ENCODE measurements around the gene CAVIN4.

CAVIN4 gene

DNA sequence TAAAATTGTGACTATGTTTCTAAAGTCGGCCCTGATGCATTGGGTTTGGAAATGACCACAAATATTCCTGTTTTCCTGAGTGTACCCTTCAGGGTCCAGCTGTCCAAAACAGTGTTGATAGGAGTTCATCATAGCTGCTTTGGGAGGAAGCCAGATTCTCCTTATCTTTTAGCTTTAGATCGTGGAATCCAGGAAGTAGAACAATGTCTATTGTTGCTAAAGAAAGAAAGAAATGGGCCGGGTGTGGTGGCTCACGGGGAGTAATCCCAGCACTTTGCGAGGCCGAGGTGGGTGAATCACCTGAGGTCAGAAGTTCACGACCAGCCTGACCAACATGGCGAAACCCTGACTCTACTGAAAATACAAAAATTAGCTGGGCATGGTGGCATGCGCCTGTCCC, 9.5 kb downstream of the CAVIN4 start:
- in situ Hi-C loops (cut with MboI; ENCODE audit: low sequenced_read_pairs) = loop anchor here (25.0 kb wide), 1 partner anchor 1400 kb away; no protein-coding TSS in a partner anchor

DNA sequence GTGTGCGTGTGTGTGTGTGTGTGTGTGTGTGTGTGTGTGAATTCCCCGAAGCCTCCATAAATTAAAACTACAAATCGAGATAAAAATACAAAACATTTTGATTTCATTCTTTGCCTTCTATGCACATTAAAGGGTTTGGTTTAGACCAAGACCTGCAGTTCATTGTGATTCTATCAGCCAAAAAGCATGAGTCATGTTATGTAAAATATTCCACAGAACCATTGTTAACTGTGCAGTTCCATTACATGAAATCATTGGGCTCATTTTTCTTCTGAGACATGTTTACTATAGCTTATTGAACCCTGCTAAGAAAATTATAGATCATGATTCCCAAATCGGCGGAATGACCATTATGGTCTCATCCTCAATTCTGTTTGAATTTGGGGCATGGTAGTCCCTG, 11.7 kb downstream of the CAVIN4 start:
- in situ Hi-C loops (cut with MboI; ENCODE audit: low sequenced_read_pairs) = loop anchor here (25.0 kb wide), 1 partner anchor 1402 kb away; no protein-coding TSS in a partner anchor

DNA sequence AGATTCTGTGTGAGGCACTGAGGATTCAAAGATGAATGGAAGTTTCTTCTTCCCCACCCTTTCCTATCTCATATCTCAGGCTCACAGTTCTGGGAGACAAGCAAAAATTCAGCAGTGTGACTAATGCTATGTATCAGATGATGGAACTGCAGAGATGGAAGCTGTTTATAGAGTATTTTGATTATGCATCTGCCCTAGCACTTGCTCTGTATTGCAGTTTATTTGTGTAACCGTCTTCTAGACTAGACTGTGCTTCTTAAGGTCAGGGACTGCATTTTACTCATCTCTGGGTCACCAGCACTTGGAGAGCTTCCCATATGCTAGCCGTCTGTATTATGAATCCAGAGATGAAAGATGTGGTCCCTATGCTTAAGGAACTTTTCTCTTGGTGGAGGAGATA, 12.6 kb downstream of the CAVIN4 start:
- in situ Hi-C loops (cut with MboI; ENCODE audit: low sequenced_read_pairs) = loop anchor here (25.0 kb wide), 1 partner anchor 1403 kb away; no protein-coding TSS in a partner anchor

DNA sequence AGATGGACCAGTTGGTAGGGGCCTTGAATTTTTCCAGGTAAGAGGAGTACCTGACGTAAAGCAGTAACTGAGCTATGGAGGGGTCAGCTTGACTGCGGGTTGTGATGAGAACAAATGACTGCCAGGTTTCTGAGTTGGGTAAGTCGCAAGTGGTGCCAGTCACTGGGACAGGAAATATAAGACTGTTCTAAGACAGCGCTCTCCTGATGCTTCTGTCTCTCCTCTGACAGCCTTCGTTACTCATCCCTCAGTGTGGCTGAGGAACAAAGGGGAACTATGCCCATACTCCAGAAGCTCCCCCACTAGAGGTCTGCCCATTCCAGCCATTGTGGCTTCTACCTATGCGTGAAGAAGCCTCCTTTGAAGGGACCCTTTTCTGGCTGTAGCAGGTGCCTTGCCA, 13.3 kb downstream of the CAVIN4 start:
- in situ Hi-C loops (cut with MboI; ENCODE audit: low sequenced_read_pairs) = loop anchor here (25.0 kb wide), 1 partner anchor 1404 kb away; no protein-coding TSS in a partner anchor

DNA sequence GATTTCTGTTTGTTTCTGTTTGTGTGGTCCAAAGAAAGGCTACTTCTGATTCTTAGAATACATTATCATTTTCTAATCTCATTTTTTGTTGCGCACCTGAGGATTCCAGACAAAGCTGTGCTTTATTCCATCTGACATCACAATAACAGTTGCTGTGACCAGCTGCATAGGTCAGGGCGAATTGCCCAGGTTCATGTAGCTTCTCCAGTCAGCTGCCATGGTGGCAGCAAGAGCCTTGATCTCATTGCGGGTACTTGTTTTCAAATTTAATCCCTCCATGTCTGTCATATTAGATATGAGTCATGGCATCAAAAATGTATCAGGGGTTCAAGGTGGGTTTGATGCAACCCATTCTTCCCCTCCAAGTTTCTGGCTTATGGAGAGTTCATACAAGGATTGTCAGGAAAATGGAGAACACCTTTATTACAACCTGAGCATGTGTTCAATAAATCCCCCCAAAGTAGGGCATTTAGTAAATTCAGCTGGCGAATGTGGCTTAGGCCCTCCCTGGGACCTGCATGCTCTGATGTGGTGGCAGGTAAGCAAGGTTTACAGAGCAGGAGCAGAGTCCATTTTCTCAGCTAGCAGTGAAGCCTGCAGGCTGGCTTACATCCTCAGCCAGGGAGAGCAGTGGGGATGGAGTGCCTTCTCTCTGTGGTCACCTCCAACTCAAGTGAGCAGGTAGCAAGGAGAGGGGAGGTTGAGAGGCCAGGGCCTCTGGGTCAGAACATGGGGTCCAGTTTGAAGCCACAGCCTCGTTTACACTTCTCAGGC, 13.9 kb downstream of the CAVIN4 start:
- in situ Hi-C loops (cut with MboI; ENCODE audit: low sequenced_read_pairs) = loop anchor here (25.0 kb wide), 1 partner anchor 1405 kb away; no protein-coding TSS in a partner anchor

DNA sequence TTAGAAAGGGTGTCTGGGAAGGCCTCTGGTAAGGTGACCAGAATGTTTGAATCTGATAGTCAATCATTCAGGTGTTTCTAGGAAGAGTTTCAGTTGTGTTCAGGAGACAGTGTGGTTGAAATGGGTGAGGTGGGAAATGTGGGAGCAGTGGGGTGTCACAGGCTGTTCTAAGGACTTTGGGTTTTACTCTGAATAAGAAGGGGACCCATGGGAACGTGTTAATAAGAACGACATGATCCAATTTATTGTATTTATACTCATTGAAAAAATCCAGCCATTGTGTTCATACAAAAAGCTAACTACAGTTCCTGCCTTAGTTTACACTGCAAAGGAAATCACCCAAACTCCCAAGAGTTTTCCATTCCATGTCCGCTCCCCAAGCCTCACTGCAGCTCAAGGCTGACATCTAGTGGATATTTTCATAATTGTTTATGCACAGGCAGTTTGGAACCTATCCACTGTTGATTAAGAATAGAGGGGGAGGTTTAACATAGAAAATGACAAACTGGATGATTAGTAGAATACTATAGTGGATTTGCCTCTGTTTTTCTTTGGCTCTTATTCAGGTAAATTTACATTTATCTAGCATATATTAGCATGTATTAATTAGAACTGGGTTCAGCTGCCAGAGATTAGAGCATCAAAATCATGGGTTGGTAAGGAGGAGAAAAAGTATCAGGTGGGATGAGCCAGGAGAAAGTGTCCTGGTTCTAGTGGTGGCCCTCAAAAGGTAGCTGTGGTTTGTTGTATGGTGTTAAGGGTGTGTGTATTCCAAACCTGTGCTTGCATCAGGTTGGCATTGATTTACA, 17.7 kb downstream of the CAVIN4 start:
- in situ Hi-C loops (cut with MboI; ENCODE audit: low sequenced_read_pairs) = loop anchor here (25.0 kb wide), 1 partner anchor 1408 kb away; no protein-coding TSS in a partner anchor

DNA sequence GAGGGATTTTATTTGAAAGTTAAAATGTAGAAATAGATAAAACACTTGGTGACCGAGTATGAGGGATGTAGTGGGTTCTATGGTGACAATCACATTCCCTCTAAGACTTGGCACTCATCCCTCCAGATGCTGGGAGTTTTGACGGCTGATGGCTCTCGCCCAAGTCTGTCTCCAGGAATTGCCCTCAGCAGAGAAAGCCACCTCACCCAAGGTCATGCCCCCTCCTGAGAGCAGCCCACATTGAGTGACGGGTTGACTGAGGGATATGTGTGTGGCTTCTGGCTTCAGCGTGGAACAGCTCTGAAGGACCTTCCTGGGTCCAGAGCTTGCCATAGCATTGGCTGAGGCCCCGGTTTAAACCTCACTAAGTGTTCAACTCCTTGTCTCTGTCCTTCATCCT, 19.4 kb downstream of the CAVIN4 start:
- in situ Hi-C loops (cut with MboI; ENCODE audit: low sequenced_read_pairs) = loop anchor here (25.0 kb wide), 1 partner anchor 1410 kb away; no protein-coding TSS in a partner anchor

DNA sequence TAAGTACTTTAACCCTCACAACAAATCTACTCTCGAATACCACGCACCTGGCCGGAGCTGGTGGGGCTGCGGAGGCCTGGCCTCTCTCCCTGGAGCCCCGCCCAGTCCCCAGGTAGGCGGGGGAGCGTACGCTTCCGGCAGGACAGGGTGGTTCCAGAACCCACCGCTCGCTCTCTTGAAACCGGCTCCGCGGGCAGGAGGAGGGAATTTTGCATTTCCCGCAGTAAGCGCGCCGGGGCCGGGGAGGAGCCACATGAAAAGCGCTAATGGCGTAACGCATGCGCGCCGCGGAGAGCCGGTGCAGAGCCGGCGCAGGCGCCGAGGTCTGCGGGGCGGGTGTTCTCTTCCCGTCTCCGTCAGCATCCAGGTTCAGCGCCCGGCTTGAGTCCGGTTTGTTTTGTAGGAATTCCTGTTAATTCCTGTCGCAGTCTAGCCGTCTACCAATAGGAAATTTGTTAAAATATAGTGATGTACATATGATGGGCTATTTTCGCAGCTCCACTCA, 20.8 kb downstream of the CAVIN4 start:
- in situ Hi-C loops (cut with MboI; ENCODE audit: low sequenced_read_pairs) = loop anchor here (25.0 kb wide), 1 partner anchor 1411 kb away; no protein-coding TSS in a partner anchor

DNA sequence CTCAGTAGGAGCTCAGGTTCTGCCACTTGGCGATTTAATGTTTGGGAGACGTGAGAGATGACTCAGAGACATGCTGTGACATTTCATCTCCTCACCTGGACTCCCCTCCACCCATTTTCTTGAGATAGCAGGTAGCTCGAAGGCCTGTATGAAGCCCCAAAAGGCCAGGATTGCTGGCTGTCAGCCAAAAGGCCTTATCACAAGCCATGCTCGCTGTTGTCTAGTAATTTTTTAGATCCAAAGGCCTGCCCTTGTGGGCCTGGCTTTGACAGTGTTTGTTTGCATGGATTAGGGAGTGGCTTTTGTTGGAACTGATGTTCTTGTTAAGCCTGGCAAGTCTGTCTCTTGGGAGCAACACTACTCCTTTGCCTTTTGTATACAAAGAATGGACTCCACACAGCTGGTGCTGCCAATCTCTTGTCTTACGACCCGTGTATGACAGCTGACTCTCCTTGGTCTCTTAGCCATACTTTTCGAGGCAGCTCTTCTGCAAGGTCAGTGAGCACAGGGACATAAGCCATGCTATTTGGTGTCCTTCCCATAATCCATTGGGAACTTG, 22.7 kb downstream of the CAVIN4 start:
- in situ Hi-C loops (cut with MboI; ENCODE audit: low sequenced_read_pairs) = no loop called here

DNA sequence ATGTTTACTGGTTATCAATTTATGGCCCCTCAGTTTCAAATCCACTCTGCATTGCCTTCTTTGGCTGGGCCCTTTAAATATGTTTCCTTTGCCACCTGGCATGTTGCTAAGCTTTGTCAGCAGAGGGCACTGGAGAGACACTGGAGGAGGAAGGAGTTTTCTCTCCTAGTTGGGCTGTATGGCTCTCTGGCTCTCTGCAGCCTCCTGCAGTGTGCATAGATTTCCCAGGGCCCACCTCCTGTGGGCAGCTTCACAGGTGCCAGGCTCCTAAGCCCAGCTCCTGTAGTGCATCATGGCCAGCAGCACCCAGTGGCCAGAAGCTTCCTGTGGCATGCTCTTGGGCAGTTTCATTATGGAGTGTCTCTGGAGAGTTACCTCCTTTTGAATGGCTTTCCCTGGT, 23.3 kb downstream of the CAVIN4 start:
- in situ Hi-C loops (cut with MboI; ENCODE audit: low sequenced_read_pairs) = no loop called here

DNA sequence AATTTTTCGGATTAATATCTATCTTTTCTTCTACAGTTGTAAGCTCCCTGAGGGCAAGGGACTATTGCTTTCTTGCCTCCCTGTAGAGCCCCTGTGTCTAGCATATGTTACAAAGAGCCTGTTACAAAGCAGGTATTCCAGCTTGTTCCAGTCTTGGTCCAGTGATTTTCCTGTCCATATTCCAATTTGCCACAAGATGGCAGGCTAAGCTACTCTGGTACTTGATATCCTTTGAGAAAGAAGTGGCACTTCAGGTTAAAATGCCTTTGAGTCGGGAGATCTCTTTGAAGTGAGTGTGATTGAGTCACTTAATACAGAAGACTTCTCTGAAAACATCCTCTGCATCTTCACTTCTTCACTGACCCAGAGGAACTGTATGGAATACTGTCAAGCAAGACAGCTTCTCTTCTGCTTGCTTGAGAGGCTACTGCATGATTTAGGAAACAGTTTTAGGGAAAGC, 24.5 kb downstream of the CAVIN4 start:
- in situ Hi-C loops (cut with MboI; ENCODE audit: low sequenced_read_pairs) = no loop called here

DNA sequence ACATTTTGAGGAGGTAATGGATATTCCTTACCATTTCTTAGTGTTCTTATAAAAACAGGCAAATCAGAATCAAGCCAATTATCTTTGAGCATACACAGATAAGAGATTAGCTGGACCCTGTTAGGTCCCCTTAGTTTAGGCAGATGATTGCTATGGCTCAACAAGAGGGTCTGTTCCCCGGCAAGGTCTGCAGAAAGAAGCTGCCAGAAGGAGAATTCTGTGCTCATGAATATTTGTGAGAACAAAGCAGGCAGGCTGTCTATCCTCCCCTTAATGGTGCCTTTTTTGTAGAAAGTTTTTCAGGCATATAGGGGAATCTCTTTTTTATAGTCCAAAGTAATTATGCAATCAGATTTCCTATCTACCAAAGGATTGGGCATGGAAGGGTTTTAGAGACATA, 27.5 kb downstream of the CAVIN4 start:
- in situ Hi-C loops (cut with MboI; ENCODE audit: low sequenced_read_pairs) = no loop called here

DNA sequence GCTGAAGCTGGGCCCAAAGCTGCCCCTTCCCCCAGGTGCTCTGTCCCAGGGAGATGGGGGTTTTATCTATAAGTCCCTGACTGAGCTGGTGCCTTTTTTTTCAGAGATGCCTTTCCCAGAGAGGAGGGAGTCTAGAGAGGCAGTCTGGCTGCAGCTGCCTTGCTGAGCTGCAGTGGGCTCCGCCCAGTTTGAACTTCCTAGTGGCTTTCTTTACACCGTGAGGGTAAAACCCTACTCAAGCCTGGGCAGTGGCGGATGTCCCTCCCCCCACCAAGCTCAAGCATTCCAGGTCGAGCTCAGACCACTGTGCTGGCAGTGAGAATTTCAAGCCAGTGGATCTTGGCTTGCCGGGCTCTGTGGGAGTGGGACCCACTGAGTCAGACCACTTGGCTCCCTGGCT, 41.3 kb downstream of the CAVIN4 start:
- in situ Hi-C loops (cut with MboI; ENCODE audit: low sequenced_read_pairs) = no loop called here

DNA sequence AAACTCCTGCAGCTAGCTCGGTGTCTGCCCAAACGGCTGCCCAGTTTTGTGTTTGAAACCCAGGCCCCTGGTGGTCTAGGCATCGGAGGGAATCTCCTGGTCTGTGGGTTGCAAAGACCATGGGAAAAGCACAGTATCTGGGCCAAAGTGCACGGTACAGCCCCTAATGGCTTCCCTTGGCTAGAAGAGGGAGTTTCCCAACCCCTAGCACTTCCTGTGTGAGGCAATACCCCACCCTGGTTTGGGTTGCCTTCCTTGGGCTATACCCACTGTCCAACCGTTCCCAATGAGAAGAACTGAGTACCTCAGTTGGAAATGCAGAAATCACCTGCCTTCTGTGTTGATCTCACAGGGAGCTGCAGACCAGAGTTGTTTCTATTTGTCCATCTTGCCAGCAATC, 41.8 kb downstream of the CAVIN4 start:
- in situ Hi-C loops (cut with MboI; ENCODE audit: low sequenced_read_pairs) = no loop called here

DNA sequence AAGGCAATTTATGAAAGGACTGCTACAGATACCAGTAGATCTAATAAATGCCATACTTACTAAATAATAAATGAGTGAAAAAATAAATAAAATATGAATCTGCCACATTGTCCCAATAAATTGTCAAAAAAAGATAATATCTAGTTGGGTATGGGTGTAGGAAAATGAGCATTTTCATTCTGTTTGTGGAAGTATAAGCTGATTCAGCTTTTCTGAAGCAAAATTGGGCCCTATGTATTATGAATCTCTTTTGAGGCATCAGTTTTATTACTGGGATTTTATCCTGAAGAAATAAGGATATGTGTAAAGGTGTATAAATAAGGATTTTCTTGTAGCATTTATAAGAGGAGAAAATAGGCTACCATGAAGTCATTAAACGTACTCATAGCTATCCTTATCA, 46.1 kb downstream of the CAVIN4 start:
- in situ Hi-C loops (cut with MboI; ENCODE audit: low sequenced_read_pairs) = no loop called here

DNA sequence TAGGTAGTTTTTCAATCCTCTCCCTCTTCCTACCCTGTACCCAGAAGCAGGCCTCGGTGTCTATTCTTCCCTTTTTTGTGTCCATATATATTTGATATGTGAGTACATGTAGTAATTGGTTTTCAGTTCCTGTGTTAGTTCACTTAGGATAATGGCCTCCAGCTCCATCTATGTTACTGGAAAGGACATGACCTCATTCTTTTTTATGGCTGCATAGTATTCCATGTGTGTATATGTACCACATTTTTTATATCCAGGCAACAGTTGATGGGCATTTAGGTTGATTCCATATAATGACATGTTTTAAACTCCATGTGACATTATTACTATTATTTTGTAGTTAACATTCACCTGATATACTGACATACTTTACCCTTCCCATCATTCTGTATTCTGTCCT, 49.1 kb downstream of the CAVIN4 start:
- in situ Hi-C loops (cut with MboI; ENCODE audit: low sequenced_read_pairs) = no loop called here

DNA sequence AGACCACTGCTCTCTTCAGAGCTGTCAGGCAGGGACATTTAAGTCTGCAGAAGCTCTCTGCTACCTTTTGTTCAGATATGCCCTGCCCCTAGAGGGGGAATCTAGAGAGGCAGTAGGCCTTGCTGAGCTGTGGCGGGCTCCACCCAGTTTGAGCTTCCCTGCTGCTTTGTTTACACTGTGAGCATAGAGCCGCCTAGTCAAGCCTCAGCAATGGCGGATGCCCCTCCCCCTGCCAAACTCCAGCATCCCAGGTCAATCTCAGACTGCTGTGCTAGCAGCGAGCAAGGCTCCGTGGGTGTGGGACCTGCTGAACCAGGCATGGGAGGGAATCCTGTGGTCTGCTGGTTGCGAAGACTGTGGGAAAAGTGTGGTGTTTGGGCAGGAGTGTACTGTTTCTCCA, 59.9 kb downstream of the CAVIN4 start:
- in situ Hi-C loops (cut with MboI; ENCODE audit: low sequenced_read_pairs) = no loop called here

All from HL-60/S4 (cell line).